HepG2 (cell line): ENCODE measurements around the gene MPV17L. TPM values are rescaled to one million over a fixed set of nuclear protein-coding genes. Genes with fewer than 3 reads are reported as not detected.
A peak's percentile ranks its signal among the peaks of the same experiment; 100 is the strongest.

Source experiments
- ARID4A ChIP-seq: sonication (generic); formaldehyde crosslinking; IDR thresholded peaks from 2 replicates; pipeline ENCODE4 v1.5.0; 2020; ENCODE audit warnings: mild to moderate bottlenecking, missing genetic modification reagents, borderline replicate concordance
- ASH2L ChIP-seq: fragments of 300-600, 200-600 bp; sonication (generic); IDR thresholded peaks from 2 replicates; pipeline ENCODE4 v1.7.0; 2017; ENCODE audit warnings: low read depth, mild to moderate bottlenecking, moderate library complexity, mixed read lengths, low read length; ENCODE audit not compliant: insufficient read length
- BCL6 ChIP-seq: IDR thresholded peaks from 2 replicates; pipeline ENCODE4 v1.6.1; 2016; ENCODE audit warnings: missing genetic modification reagents, missing compliant biosample characterization
- DZIP1 ChIP-seq: sonication (generic); formaldehyde crosslinking; IDR thresholded peaks from 2 replicates; pipeline ENCODE4 v1.5.0; 2020; ENCODE audit warnings: mild to moderate bottlenecking, missing genetic modification reagents
- FOXO4 ChIP-seq: sonication (generic); formaldehyde crosslinking; conservative IDR thresholded peaks from 2 replicates; pipeline ENCODE4 v1.8.1; 2023; ENCODE audit warnings: missing genetic modification reagents
- FOXP1 ChIP-seq, 2 experiments: fragments of 450-650 bp in 1 of 2; IDR thresholded peaks; 2 replicates each; pipeline ENCODE4 v1.6.1; 2017 to 2018; ENCODE audit warnings: antibody characterized with exemption in 1 of 2
- GLI4 ChIP-seq: sonication (generic); formaldehyde crosslinking; IDR thresholded peaks from 2 replicates; pipeline ENCODE4 v1.5.1; 2020; ENCODE audit warnings: missing genetic modification reagents, mild to moderate bottlenecking, moderate library complexity, borderline replicate concordance
- HNF4A ChIP-seq: sonication (generic); formaldehyde crosslinking; IDR thresholded peaks from 2 replicates; pipeline ENCODE4 v1.4.0; 2020; ENCODE audit warnings: missing genetic modification reagents
- HNRNPUL1 ChIP-seq: fragments of 200-400 bp; formaldehyde crosslinking; IDR thresholded peaks from 2 replicates; pipeline ENCODE4 v1.6.1; 2017; ENCODE audit warnings: low read depth, mild to moderate bottlenecking, low read length, moderate library complexity
- HOMEZ ChIP-seq: IDR thresholded peaks from 2 replicates; pipeline ENCODE4 v1.6.1; 2016; ENCODE audit warnings: low read depth
- NFYC ChIP-seq: IDR thresholded peaks from 2 replicates; pipeline ENCODE4 v1.6.1; 2016; ENCODE audit warnings: missing genetic modification reagents, missing compliant biosample characterization
- SIX4 ChIP-seq: sonication (generic); formaldehyde crosslinking; IDR thresholded peaks from 2 replicates; pipeline ENCODE4 v1.4.0; 2020; ENCODE audit warnings: missing genetic modification reagents
- SP140L ChIP-seq: sonication (generic); formaldehyde crosslinking; IDR thresholded peaks from 2 replicates; pipeline ENCODE4 v1.4.0; 2020; ENCODE audit warnings: missing genetic modification reagents, borderline replicate concordance
- SSRP1 ChIP-seq: IDR thresholded peaks from 2 replicates; pipeline ENCODE4 v1.6.1; 2016; ENCODE audit warnings: control low read depth
- ZNF281 ChIP-seq: sonication (generic); formaldehyde crosslinking; IDR thresholded peaks from 2 replicates; pipeline ENCODE4 v1.4.0; 2020; ENCODE audit warnings: missing genetic modification reagents, borderline replicate concordance
- ZNF431 ChIP-seq: sonication (generic); formaldehyde crosslinking; IDR thresholded peaks from 2 replicates; pipeline ENCODE4 v1.9.0; 2022; ENCODE audit warnings: missing genetic modification reagents, low read depth, mild to moderate bottlenecking, borderline replicate concordance
- polyA plus RNA-seq, 8 experiments: library from polyadenylated mRNA; depleted of rRNA in 3 of 8; stranded (reverse) in 7 of 8; unstranded in 1 of 8; fragments of >200 nt; fragmentation: Illumina TruSeq in 4 of 8; extraction: Trizol in 4 of 8; gene quantifications; 2 replicates each; pipeline versions ENCODE4 v1.2.1 to v1.2.3, GENCODE V29; 2011 to 2016; ENCODE audit warnings: low read depth in 4 of 8, missing spikeins in 1 of 8, mixed read lengths in 1 of 8; ENCODE audit not compliant: insufficient read depth in 1 of 8
- total RNA-seq, 5 experiments: library from RNA; depleted of rRNA; stranded (reverse); fragments of >200 nt; fragmentation: Illumina TruSeq; extraction: Trizol; gene quantifications; 2 replicates each; pipeline ENCODE4 v1.2.3, GENCODE V29; 2016; ENCODE audit warnings: low read depth in 1 of 5

The MPV17L gene
- total and polyA plus RNA-seq, 2 of the 13 experiments (the other 11 are each of a cell fraction or from before 2014, with no cell fraction given): 34.7 to 63.8 TPM

- no peak for TF ChIP-seq FOXP1 (IDR thresholded peaks at IDR 0.05)
- peak; percentile 22; the same call in 1 of the 2 replicates for TF ChIP-seq FOXP1 (CRISPR knock-in tag; IDR thresholded peaks at IDR 0.05)
- no peak for TF ChIP-seq NFYC (CRISPR knock-in tag)
- peak; percentile 83 for TF ChIP-seq HNF4A (CRISPR knock-in tag)
- no peak for TF ChIP-seq HOMEZ (CRISPR knock-in tag)
- no peak for TF ChIP-seq ASH2L
- TF ChIP-seq SSRP1 (CRISPR knock-in tag): no peak
- TF ChIP-seq FOXO4 (CRISPR knock-in tag): no peak
- TF ChIP-seq ARID4A: no peak
- TF ChIP-seq SIX4 (CRISPR knock-in tag): no peak
- TF ChIP-seq BCL6 (CRISPR knock-in tag): no peak
- no peak for TF ChIP-seq SP140L (CRISPR knock-in tag)
- no peak for TF ChIP-seq HNRNPUL1
- TF ChIP-seq GLI4 (CRISPR knock-in tag): no peak
- no peak for TF ChIP-seq ZNF281 (CRISPR knock-in tag)
- TF ChIP-seq ZNF431: no peak
- no peak for TF ChIP-seq DZIP1 (CRISPR knock-in tag)
Measured at GRCh38 chr16:15443753-15444152, 48.2 kb downstream of the MPV17L start (continued).
